ENCODE measurements around the gene TMEM141. TPM values are rescaled to one million over a fixed set of nuclear protein-coding genes. Genes with fewer than 3 reads are reported as not detected.

TMEM141 gene
- total and polyA plus RNA-seq, 2 of the 8 experiments (the other 6 are each of a cell fraction or from before 2014, with no cell fraction given): 51.1 to 137 TPM

GRCh38 chr9:136756836-136757235 lies 34.3 kb upstream of the TMEM141 start:
- Histone ChIP-seq H3K23ac (ENCODE audit: insufficient read length) (no peak overlapping the region), H3K14ac (ENCODE audit: insufficient read length) (no peak overlapping the region), H3K56ac (replicated peaks; ENCODE audit: insufficient read length, low read depth, low read length) (no peak overlapping the region), H2AFZ (ENCODE audit: low read length) (no peak overlapping the region), H3K4me2 (ENCODE audit: insufficient read depth in 1 of 2, low read depth in 2 of 2, low read length in 2 of 2) (no peak overlapping the region), H3K4ac (replicated peaks; ENCODE audit: insufficient read length, low read depth, low read length) (no peak overlapping the region), H3K27ac (ENCODE audit: low read depth, low read length) (no peak overlapping the region), H3K27me3 (replicated peaks in 1 of 4; ENCODE audit: control insufficient read depth in 3 of 4, extremely low read depth in 1 of 4, insufficient read depth in 3 of 4, low read length in 3 of 4) (no peaks in the 10 kb centered on the region), H4K5ac (ENCODE audit: insufficient read length, low read depth, low read length) (no peak overlapping the region), H3K4me3 (ENCODE audit: extremely low read depth in 1 of 4, insufficient read depth in 2 of 4, low read depth in 3 of 4, low read length in 4 of 4) (no peak overlapping the region), H2BK20ac (ENCODE audit: low read length) (no peak overlapping the region), H3K4me1 (replicated peaks in 1 of 4; ENCODE audit: control insufficient read depth in 3 of 4, insufficient read depth in 4 of 4, low read length in 3 of 4) (peaks cover 0 to 4% (median 0%) of the 10 kb centered on the region in 4 experiments; a peak in 1 of 7 replicates), H2BK12ac (ENCODE audit: low read depth, low read length) (no peak overlapping the region), H3K9ac (replicated peaks in 1 of 4; ENCODE audit: extremely low read depth in 1 of 4, low read depth in 3 of 4, low read length in 3 of 4) (no peak overlapping the region), H3K23me2 (ENCODE audit: low read depth, low read length) (no peaks in the 10 kb centered on the region), H2BK5ac (ENCODE audit: low read depth, low read length) (no peak overlapping the region), H2AK5ac (ENCODE audit: low read depth, low read length) (no peak overlapping the region), H4K20me1 (replicated peaks in 1 of 2; ENCODE audit: control insufficient read depth in 1 of 2, insufficient read depth in 2 of 2, low read length in 2 of 2) (no peaks in the 10 kb centered on the region), H3K18ac (ENCODE audit: extremely low read depth, low read length) (no peak overlapping the region), H2BK120ac (replicated peaks; ENCODE audit: low read depth, low read length) (no peak overlapping the region), H2BK15ac (ENCODE audit: low read length) (no peak overlapping the region), H4K91ac (replicated peaks; ENCODE audit: insufficient read length, low read length) (no peak overlapping the region), H3K79me1 (ENCODE audit: low read depth, low read length) (no peaks in the 10 kb centered on the region), H3K9me3 (ENCODE audit: insufficient read depth in 2 of 2, low read depth in 1 of 2, low read length in 1 of 2) (peaks cover 2 to 8% of the 10 kb centered on the region in 2 experiments; a peak in 1 of 4 replicates), H4K8ac (ENCODE audit: extremely low read depth, insufficient read depth, low read length) (no peak overlapping the region), H3K36me3 (ENCODE audit: control insufficient read depth in 2 of 4, insufficient read depth in 4 of 4, low read length in 3 of 4) (no peaks in the 10 kb centered on the region), H3K79me2 (ENCODE audit: control insufficient read depth in 1 of 2, insufficient read depth in 2 of 2, low read length in 2 of 2) (no peaks in the 10 kb centered on the region)
- TF ChIP-seq SIRT6 (IDR thresholded peaks at IDR 0.05; ENCODE audit: low read length) (no peak), SUZ12 (IDR thresholded peaks at IDR 0.05; ENCODE audit: low read length) (no peak), E2F6 (IDR thresholded peaks at IDR 0.05) (no peak)
- WGBS, 2 experiments (ENCODE audit: extremely low coverage in 1 of 2, insufficient coverage in 1 of 2, insufficient read length in 1 of 2, insufficient replicate concordance in 2 of 2, low coverage in 1 of 2, low lambda C conversion rate in 2 of 2, missing lambda C conversion rate in 1 of 2): 88% methylated on average over 18 of the region's 18 CpGs; no CpG with 5 or more reads in 1 of the 2 experiments
- DNase-seq (ENCODE audit: low read depth in 1 of 2, low spot score in 2 of 2) (no peak), FAIRE-seq (no peak)
- POLR2A ChIA-PET (ENCODE audit: partially characterized antibody): interaction anchor here (1.9 to 3.0 kb wide), 2 partner anchors 27 to 29 kb away, joined by 8 to 26 read pairs; no protein-coding TSS in a partner anchor
- CTCF ChIA-PET (ENCODE audit: partially characterized antibody): interaction anchor here (0.9 to 3.5 kb wide), 5 partner anchors 8 to 311 kb away, joined by 3 to 42 read pairs (median 9); partner anchors contain the start of genes LCN10 and LCN6

Measured in H1 (cell line).